GM21825 (cell line): ENCODE measurements around the gene OR2S2.

Experiments used
- ATAC-seq: cut with Tn5 transposase; IDR thresholded peaks from one replicate; pipeline ENCODE4 v1.9.1; 2021; ENCODE audit warnings: mild to moderate bottlenecking, moderate library complexity; ENCODE audit not compliant: unreplicated experiment

The OR2S2 gene

DNA sequence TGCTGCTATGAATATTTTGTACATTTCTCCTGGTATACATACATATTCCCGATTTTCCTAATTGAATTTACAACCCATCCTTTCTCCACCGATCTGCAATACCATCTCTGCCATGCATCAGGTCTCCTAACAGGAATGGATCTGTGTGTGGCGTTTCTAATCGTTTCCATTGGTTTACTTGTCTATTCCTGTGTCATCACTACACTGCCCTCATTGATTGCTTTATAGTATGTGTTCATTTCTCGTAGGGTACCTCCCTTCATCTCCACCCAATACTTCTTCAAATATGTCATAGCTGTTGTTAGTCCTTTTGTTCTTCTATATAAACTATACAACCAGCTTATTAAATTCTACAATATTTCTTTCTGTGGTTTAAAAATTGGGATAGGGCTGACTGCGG is 7.1 kb upstream of the OR2S2 start:
- ATAC-seq: no peak

DNA sequence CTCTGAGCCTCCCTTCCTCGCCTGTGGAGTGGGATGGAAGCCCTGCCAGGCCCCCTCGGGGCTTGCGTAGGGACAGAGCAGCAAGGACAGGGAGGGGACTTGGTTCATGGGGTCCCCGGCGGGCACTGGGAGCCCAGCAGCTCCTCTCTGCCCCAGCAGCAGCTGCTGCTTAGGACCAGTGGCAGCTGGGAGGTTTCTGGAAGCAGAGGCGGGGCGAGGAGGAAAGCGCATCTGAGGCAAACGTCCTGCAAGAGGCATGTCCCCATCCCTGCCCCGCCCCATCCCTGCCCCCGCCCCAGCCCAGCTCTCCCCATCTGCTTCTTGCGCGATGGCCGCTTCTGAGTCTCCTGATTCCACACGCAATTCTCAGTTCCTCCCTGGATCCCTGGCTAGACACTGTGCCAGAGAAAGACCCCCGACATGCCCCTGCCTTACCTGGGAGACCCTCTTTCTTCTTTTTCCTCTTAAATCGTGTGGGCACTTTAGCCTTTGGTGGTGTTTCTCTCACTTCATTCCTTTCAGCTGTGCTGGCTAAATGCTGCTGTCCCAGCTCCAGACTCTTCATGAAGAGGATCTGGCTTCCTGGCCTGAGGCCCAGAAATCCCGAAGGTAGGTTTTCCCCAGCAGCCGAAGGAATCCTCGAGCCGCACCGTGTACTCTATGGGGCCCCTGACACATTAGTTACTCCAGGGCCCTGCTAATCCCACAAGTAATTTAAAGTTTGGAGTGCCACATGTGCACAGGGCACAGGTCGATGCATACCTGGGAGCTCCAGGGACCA is 4.4 kb upstream of the OR2S2 start:
- no peak for ATAC-seq

DNA sequence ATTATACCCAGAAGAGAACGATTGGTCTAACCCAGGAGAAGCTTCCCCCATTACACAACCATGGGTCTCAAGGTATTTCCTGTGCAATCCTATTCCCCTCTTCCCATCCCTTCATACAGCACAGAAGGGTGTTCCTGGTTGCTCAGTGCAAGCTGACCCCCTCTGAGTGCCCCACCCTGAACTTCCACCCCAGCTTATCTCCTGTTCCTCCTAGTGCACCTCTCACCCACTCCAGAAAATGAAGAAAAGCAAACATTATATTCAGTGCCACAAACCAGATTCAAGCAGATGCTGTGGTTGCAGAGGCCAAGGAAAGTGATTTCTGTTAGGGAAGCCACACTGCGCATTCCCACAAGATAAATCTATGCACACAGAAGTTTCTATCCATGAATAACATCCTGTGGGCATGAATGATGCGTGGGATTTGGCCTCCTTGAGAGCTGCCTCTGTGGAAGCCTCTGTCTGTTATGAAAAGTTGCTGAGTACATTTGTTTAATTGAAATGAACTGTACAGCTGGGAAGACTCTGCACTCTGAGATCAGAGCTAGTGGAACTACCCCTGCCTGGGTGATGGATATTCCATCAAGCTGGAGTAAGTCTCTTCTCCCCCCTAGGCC is 2.2 kb upstream of the OR2S2 start:
- no peak for ATAC-seq

GRCh38 chr9:35956651-35957050 is 1.3 kb downstream of the OR2S2 start:
- ATAC-seq: no peak

- ATAC-seq: no peak
Measured at GRCh38 chr9:35954942-35955546, 2.9 kb downstream of the OR2S2 start.

DNA sequence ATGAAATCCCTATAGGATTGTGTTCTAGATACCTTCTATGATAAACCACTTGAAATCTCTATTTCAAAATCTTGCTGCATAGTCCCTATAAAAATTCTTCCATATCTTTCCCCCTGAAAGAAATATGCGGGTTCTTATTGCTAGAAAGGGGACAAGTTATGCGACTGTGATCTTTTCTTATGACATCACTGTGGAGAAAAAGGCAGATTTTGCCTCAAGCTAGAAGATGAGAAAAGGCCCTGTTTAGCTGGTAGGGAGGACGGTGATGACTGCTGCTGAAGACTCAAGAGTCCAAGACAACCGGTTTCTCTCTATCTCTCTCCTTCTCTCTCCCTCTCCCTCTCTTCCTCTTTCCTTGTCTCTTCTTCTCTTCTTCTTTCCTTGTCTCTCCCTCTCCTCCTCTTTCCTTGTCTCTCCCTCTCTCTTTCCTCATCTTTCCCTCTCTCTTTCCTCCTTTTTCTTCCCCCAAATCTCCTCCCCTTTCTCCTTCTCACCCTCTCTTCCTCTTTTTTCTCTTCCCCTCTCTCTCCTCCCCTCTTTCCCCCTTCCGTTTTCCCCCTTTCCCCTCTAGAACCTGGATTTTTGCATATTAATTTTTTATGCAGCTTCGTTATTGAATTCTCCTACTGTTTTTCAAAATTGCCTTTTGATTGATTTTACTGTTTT is 5.3 kb downstream of the OR2S2 start:
- no peak for ATAC-seq

DNA sequence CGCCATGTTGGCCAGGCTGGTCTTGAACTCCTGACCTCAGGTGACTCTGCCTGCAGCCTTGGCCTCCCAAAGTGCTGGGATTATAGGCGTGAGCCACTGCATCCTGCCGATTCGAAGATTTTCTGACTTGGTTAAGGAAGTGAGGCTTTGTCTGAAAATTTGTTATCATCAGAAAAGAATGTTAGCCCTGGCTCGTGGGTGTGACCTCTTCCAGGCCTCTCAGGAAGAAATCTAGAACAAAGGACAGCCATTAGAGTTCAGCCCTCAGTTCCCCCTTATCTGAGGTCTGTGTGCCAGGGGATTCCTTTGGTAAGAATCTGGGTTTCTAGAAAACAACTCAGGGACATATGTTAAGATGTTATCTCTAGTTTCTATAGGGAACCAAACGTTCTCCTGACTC is 6.2 kb downstream of the OR2S2 start:
- no peak for ATAC-seq

DNA sequence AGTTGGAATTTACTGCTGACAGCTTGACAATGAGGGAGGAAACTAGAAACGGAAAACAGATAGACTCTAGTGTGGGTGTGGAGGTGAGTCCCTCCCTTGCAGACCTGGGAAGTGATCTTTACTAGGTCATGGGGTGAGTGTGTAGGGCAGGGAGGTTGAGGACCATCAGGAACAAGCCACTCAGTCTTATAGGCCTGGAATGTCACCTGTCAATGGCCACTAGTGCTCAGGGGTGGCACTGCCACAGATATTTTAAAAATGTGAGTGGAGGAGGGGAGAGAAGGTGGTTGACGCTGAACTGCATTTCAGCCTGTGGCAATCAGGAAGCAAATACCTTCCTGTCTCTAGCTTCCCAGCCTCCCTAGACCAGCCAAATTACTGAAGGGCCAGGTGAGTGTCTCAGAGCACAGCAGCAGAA is 9.0 kb downstream of the OR2S2 start:
- no peak for ATAC-seq

- no peak for ATAC-seq
Measured at GRCh38 chr9:35948451-35948850, 9.5 kb downstream of the OR2S2 start.

- no peak for ATAC-seq
Measured at GRCh38 chr9:35945341-35946018, 12.5 kb downstream of the OR2S2 start.

GRCh38 chr9:35944841-35945240 is 13.1 kb downstream of the OR2S2 start:
- ATAC-seq: no peak

- ATAC-seq: no peak
Measured at GRCh38 chr9:35944173-35944572, 13.8 kb downstream of the OR2S2 start.

DNA sequence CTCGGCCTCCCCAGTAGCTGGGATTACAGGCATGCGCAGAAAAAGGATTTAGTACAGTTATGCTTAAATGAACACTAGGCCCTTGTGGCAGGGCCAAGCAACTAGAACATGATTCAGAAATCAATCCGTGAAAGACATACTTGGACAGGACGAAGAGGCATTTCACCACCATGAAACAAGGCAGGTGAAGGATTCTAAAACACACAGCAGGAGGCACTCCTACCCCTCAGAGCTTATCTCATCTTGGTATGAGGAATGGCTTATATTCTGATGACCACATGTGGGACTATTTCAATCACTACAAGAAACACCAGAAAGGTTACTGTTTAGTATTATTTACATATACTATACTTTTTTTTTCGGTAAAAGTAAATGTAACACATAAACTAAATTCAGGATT is 15.7 kb downstream of the OR2S2 start:
- ATAC-seq: no peak

- ATAC-seq: no peak
Measured at GRCh38 chr9:35940458-35941407, 17.2 kb downstream of the OR2S2 start.

GRCh38 chr9:35939679-35940250 is 18.2 kb downstream of the OR2S2 start:
- no peak for ATAC-seq

DNA sequence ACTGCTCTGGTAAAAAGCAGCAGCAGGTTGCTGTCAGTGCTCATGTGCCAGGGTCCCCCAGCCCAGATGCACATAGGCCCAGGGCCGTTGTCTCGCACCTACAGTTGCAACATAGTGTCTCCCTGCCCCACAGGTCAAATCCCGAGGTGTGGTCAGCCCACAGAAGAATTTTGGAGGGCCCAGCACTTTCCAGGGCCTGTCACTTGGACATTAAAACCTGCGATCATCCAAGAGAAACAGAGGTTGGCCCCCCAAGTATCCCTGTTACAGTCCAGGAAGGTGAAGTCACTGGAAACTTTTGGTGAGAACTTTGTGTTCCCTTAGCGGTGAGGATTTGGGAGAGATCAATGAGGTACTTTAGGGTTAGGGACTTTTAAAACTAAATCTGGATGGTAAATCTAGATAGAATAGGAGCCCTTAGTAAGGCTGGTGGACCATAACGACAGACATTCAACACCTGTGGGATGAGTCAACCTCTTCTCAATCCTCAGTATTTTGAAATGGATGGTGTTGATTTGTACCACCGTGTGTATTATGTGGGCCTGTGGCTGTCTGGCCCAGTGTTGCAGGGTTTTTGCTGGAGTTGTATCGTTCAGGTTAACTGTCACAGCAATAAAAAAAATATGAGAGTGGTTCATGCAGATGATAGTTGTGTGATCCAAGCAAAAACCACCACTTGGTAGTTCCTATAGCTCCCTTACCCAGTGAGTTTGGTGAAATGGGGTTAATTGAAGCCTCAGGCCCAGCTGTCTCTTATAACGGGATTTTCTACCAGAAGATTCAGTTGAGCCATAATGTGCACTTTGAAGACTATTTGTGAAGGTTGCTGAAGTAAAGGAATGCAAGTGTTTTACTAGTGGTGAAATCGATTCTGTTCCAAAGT is 19.2 kb downstream of the OR2S2 start:
- ATAC-seq: no peak

GRCh38 chr9:35937227-35937626 is 20.7 kb downstream of the OR2S2 start:
- no peak for ATAC-seq

- ATAC-seq: no peak
Measured at GRCh38 chr9:35935755-35936509, 22.0 kb downstream of the OR2S2 start.
